K562 (cell line): Measurements from ENCODE around the gene ERBB3. TPM values are rescaled to one million over a fixed set of nuclear protein-coding genes. Genes with fewer than 3 reads are reported as not detected.

Experiments
- BHLHE40 ChIP-seq: IDR thresholded peaks from 2 replicates; pipeline ENCODE4 v1.6.1; 2011; ENCODE audit warnings: low read length, improper control_type of control experiment
- CHD4 ChIP-seq: fragments of 200-600 bp; sonication (generic); IDR thresholded peaks from 3 replicates; pipeline ENCODE4 v1.6.1; 2012; ENCODE audit warnings: low read depth, mild to moderate bottlenecking, mixed read lengths, low read length, inconsistent platforms; ENCODE audit not compliant: insufficient read depth, insufficient replicate concordance, poor library complexity, severe bottlenecking
- GTF2F1 ChIP-seq: IDR thresholded peaks from 2 replicates; pipeline ENCODE4 v1.6.1; 2011; ENCODE audit warnings: low read depth, low read length, improper control_type of control experiment
- JUNB ChIP-seq: fragments of 450-650 bp; formaldehyde crosslinking; conservative IDR thresholded peaks from 2 replicates; pipeline ENCODE4 v1.4.0; 2020; ENCODE audit warnings: mild to moderate bottlenecking
- KLF16 ChIP-seq: IDR thresholded peaks from 2 replicates; pipeline ENCODE4 v1.6.1; 2016; ENCODE audit warnings: antibody characterized with exemption
- NFIC ChIP-seq: fragments of 450-650 bp; IDR thresholded peaks from 2 replicates; pipeline ENCODE4 v1.6.1; 2017; ENCODE audit warnings: mild to moderate bottlenecking, inconsistent platforms
- NRF1 ChIP-seq, 2 experiments: fragments of 450-650 bp; IDR thresholded peaks in 1 of 2; conservative IDR thresholded peaks in 1 of 2; 2 replicates each; pipeline ENCODE4 v1.6.1; 2014; ENCODE audit warnings: mild to moderate bottlenecking in 2 of 2
- OTX1 ChIP-seq: fragments of 450-650 bp; formaldehyde crosslinking; IDR thresholded peaks from 2 replicates; pipeline ENCODE4 v1.4.0; 2022; ENCODE audit warnings: mild to moderate bottlenecking
- SAFB2 ChIP-seq: fragments of 200-400 bp; formaldehyde crosslinking; IDR thresholded peaks from 2 replicates; pipeline ENCODE4 v1.6.1; 2018; ENCODE audit warnings: borderline replicate concordance, low read length, low read depth, moderate library complexity; ENCODE audit not compliant: severe bottlenecking
- SNRNP70 ChIP-seq: fragments of 200-400 bp; formaldehyde crosslinking; optimal IDR thresholded peaks from 2 replicates; pipeline ENCODE3; 2017; ENCODE audit warnings: low read depth, low read length
- U2AF2 ChIP-seq: fragments of 200-400 bp; formaldehyde crosslinking; optimal IDR thresholded peaks from 2 replicates; pipeline ENCODE3; 2017; ENCODE audit warnings: low read depth, mild to moderate bottlenecking, low read length
- YBX1 ChIP-seq: fragments of 450-650 bp; IDR thresholded peaks from 2 replicates; pipeline ENCODE4 v1.7.1; 2016; ENCODE audit warnings: mild to moderate bottlenecking
- ZNF695 ChIP-seq: fragments of 450-650 bp; formaldehyde crosslinking; IDR thresholded peaks from 2 replicates; pipeline ENCODE4 v1.4.0; 2020; ENCODE audit warnings: mild to moderate bottlenecking, moderate library complexity
- ZNF707 ChIP-seq: fragments of 250-450 bp; sonication (Bioruptor Pico); conservative IDR thresholded peaks from 2 replicates; pipeline ENCODE4 v1.8.0; 2022; ENCODE audit warnings: inconsistent platforms, mild to moderate bottlenecking, moderate library complexity
- ZNF785 ChIP-seq: fragments of 250-450 bp; sonication (Bioruptor Pico); IDR thresholded peaks from 2 replicates; pipeline ENCODE4 v1.4.0; 2020; ENCODE audit warnings: mild to moderate bottlenecking
- polyA plus RNA-seq, 8 experiments: library from polyadenylated mRNA; depleted of rRNA in 4 of 8; stranded (reverse) in 5 of 8; unstranded in 3 of 8; fragments of >200 nt; fragmentation: Nextera tagmentation in 2 of 8; fragmentation: Illumina TruSeq in 1 of 8; extraction: Ambion mirVana in 2 of 8; extraction: Trizol in 1 of 8; gene quantifications; 2 replicates each; pipeline versions ENCODE4 v1.2.1 to v1.2.3, GENCODE V29; 2011 to 2014; ENCODE audit warnings: inconsistent platforms in 1 of 8, missing spikeins in 1 of 8
- total RNA-seq, 7 experiments: library from RNA; depleted of rRNA in 6 of 7; stranded (reverse); fragments of >200 nt in 6 of 7; fragmentation: Illumina TruSeq in 2 of 7; extraction: Trizol in 2 of 7; gene quantifications; 2 replicates each; pipeline versions ENCODE4 v1.2.1 to v1.2.3, GENCODE V29; 2011 to 2021; ENCODE audit warnings: low replicate concordance in 1 of 7
- TF ChIP-seq, protein P1 (sequence below): fragments of 450-650 bp; IDR thresholded peaks from 2 replicates; pipeline ENCODE4 v1.6.1; 2016; ENCODE audit warnings: borderline replicate concordance
- TF ChIP-seq, protein P2 (sequence below): fragments of 450-650 bp; IDR thresholded peaks from 2 replicates; pipeline ENCODE4 v1.6.1; 2014; ENCODE audit warnings: low read depth, mild to moderate bottlenecking, moderate library complexity, borderline replicate concordance
- TF ChIP-seq, protein P3 (sequence below): fragments of 450-650 bp; formaldehyde crosslinking; IDR thresholded peaks from 2 replicates; pipeline ENCODE4 v1.4.0; 2022; ENCODE audit warnings: missing genetic modification characterization
- TF ChIP-seq, protein P4 (sequence below): sonication (generic); formaldehyde crosslinking; IDR thresholded peaks from 2 replicates; pipeline ENCODE4 v1.8.0; 2023; ENCODE audit warnings: mild to moderate bottlenecking, missing genetic modification reagents

The ERBB3 gene
- total and polyA plus RNA-seq, 9 of the 15 experiments (the other 6 are each of a cell fraction or from before 2014, with no cell fraction given): 1.5 to 5.4 (median 3.8) TPM

DNA sequence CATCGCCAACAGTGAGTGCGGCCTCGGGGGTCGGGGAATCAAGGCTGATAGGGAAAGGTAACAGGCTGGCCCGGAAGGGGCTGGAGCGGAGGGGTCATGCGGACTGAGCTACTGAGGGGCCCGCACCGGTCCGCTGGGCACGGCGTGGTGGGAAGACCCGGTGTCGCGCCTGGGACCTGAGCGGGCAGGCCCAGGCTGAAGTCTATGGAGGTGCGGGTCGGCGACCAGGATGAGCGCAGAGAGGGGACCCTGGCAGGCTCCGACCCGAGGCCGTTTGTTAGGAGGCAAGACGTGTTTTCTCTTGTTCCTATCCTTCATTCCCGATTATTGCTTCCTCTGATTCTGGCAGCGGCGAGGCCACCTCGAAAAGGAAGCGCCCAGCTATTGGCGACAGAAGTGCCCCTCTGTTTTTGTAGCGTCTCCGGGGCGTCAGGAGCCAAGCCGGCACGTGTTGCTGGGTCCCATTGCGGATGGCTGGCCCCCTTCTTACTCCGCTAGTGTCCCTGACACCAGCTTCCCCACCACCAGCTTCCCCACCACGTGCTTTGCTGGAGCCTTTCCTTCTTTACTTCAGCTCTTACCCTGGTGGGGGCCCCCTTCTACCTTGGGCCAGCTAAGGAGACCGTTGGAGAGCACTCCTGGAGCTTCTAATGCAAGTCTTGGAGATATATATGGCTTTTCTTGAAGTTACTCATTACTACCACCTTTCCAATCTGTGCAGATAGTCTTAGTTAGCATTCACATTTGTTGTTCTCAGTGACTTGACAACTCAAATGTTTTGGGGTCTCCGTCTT lies 25.0 kb downstream of the ERBB3 start (continued):
- TF ChIP-seq ZNF707 (CRISPR knock-in tag) (0 out of 2 replicates have a peak, but pooled peaks have one; percentile 14), YBX1 (no peak), ZNF785 (no peak), NFIC (no peak), NRF1 (conservative IDR thresholded peaks at IDR 0.05 in 1 of 2, IDR thresholded peaks at IDR 0.05 in 1 of 2) (no peak), SAFB2 (no peak), OTX1 (0 out of 2 replicates have a peak, but pooled peaks have one; percentile 12), JUNB (CRISPR knock-in tag) (no peak), BHLHE40 (peak; percentile 57; the same call in 1 of the 2 replicates), U2AF2 (no peak), ZNF695 (CRISPR knock-in tag) (no peak), SNRNP70 (no peak), CHD4 (no peak), KLF16 (no peak), GTF2F1 (no peak)
- TF ChIP-seq, protein P1, sequence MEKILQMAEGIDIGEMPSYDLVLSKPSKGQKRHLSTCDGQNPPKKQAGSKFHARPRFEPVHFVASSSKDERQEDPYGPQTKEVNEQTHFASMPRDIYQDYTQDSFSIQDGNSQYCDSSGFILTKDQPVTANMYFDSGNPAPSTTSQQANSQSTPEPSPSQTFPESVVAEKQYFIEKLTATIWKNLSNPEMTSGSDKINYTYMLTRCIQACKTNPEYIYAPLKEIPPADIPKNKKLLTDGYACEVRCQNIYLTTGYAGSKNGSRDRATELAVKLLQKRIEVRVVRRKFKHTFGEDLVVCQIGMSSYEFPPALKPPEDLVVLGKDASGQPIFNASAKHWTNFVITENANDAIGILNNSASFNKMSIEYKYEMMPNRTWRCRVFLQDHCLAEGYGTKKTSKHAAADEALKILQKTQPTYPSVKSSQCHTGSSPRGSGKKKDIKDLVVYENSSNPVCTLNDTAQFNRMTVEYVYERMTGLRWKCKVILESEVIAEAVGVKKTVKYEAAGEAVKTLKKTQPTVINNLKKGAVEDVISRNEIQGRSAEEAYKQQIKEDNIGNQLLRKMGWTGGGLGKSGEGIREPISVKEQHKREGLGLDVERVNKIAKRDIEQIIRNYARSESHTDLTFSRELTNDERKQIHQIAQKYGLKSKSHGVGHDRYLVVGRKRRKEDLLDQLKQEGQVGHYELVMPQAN: peak; percentile 89
- TF ChIP-seq, protein P2, sequence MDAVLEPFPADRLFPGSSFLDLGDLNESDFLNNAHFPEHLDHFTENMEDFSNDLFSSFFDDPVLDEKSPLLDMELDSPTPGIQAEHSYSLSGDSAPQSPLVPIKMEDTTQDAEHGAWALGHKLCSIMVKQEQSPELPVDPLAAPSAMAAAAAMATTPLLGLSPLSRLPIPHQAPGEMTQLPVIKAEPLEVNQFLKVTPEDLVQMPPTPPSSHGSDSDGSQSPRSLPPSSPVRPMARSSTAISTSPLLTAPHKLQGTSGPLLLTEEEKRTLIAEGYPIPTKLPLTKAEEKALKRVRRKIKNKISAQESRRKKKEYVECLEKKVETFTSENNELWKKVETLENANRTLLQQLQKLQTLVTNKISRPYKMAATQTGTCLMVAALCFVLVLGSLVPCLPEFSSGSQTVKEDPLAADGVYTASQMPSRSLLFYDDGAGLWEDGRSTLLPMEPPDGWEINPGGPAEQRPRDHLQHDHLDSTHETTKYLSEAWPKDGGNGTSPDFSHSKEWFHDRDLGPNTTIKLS: no peak
- TF ChIP-seq, protein P3, sequence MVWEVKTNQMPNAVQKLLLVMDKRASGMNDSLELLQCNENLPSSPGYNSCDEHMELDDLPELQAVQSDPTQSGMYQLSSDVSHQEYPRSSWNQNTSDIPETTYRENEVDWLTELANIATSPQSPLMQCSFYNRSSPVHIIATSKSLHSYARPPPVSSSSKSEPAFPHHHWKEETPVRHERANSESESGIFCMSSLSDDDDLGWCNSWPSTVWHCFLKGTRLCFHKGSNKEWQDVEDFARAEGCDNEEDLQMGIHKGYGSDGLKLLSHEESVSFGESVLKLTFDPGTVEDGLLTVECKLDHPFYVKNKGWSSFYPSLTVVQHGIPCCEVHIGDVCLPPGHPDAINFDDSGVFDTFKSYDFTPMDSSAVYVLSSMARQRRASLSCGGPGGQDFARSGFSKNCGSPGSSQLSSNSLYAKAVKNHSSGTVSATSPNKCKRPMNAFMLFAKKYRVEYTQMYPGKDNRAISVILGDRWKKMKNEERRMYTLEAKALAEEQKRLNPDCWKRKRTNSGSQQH (CRISPR knock-in tag): no peak
- TF ChIP-seq, protein P4, sequence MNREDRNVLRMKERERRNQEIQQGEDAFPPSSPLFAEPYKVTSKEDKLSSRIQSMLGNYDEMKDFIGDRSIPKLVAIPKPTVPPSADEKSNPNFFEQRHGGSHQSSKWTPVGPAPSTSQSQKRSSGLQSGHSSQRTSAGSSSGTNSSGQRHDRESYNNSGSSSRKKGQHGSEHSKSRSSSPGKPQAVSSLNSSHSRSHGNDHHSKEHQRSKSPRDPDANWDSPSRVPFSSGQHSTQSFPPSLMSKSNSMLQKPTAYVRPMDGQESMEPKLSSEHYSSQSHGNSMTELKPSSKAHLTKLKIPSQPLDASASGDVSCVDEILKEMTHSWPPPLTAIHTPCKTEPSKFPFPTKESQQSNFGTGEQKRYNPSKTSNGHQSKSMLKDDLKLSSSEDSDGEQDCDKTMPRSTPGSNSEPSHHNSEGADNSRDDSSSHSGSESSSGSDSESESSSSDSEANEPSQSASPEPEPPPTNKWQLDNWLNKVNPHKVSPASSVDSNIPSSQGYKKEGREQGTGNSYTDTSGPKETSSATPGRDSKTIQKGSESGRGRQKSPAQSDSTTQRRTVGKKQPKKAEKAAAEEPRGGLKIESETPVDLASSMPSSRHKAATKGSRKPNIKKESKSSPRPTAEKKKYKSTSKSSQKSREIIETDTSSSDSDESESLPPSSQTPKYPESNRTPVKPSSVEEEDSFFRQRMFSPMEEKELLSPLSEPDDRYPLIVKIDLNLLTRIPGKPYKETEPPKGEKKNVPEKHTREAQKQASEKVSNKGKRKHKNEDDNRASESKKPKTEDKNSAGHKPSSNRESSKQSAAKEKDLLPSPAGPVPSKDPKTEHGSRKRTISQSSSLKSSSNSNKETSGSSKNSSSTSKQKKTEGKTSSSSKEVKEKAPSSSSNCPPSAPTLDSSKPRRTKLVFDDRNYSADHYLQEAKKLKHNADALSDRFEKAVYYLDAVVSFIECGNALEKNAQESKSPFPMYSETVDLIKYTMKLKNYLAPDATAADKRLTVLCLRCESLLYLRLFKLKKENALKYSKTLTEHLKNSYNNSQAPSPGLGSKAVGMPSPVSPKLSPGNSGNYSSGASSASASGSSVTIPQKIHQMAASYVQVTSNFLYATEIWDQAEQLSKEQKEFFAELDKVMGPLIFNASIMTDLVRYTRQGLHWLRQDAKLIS (CRISPR knock-in tag): peak; percentile 5; the same call in 1 of the 2 replicates
